Kidney epithelial cell (primary cell): ENCODE results near the gene APBA3. TPM values are rescaled to one million over a fixed set of nuclear protein-coding genes. Genes with fewer than 3 reads are reported as not detected.

Experiments
- DNase-seq: peaks from one replicate; pipeline ENCODE4 v3.0.0-alpha.2; 2010; ENCODE audit warnings: low read depth
- H3K27me3 ChIP-seq: 2 replicates; pipeline ENCODE4 v1.6.0; 2011; ENCODE audit warnings: low read length; ENCODE audit not compliant: control insufficient read depth, insufficient read depth
- H3K36me3 ChIP-seq: 2 replicates; pipeline ENCODE4 v1.5.1; 2011; ENCODE audit warnings: low read length; ENCODE audit not compliant: control insufficient read depth, insufficient read depth
- H3K4me3 ChIP-seq: 2 replicates; pipeline ENCODE4 v1.5.1; 2011; ENCODE audit warnings: low read depth, mild to moderate bottlenecking, control low read depth, low read length
- total RNA-seq: library from RNA; depleted of rRNA; stranded (reverse); fragments of >200 nt; gene quantifications from 2 replicates; pipeline ENCODE4 v1.2.3, GENCODE V29; 2015
- TF ChIP-seq, protein P1 (sequence below): IDR thresholded peaks from 2 replicates; pipeline ENCODE4 v1.5.1; 2011; ENCODE audit warnings: mild to moderate bottlenecking, moderate library complexity, low read length, control low read depth, inconsistent platforms; ENCODE audit not compliant: insufficient read depth, poor library complexity, severe bottlenecking

Gene APBA3
- total RNA-seq, 1 donor from 2014 or later: 39.7 TPM

DNA sequence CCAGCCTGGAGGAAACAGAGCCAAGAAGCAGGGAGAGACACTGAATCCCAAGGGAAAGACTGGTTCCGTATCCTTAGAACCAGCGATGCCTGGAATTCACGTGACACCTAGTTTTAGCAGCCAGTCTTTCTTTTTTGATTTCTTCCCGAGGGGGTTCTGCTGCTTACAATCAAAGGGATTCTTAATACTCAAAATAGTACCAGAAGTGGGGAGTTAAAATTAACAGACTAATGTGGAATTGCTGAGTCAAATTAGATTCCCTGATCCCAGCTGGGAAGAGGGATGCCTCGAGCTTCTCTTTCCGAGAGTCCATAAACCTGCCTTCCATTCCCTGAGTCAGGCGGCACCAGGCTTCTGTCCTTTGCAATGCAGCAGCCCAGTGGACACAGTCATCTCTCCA is 29.4 kb upstream of the APBA3 start:
- peaks cover 8% of the 10 kb centered on the region for H3K27me3 ChIP-seq
- DNase-seq: no peak
- no peaks in the 10 kb centered on the region for H3K36me3 ChIP-seq
- no peak overlapping the region for H3K4me3 ChIP-seq
- TF ChIP-seq, protein P1, sequence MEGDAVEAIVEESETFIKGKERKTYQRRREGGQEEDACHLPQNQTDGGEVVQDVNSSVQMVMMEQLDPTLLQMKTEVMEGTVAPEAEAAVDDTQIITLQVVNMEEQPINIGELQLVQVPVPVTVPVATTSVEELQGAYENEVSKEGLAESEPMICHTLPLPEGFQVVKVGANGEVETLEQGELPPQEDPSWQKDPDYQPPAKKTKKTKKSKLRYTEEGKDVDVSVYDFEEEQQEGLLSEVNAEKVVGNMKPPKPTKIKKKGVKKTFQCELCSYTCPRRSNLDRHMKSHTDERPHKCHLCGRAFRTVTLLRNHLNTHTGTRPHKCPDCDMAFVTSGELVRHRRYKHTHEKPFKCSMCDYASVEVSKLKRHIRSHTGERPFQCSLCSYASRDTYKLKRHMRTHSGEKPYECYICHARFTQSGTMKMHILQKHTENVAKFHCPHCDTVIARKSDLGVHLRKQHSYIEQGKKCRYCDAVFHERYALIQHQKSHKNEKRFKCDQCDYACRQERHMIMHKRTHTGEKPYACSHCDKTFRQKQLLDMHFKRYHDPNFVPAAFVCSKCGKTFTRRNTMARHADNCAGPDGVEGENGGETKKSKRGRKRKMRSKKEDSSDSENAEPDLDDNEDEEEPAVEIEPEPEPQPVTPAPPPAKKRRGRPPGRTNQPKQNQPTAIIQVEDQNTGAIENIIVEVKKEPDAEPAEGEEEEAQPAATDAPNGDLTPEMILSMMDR: no peak

DNA sequence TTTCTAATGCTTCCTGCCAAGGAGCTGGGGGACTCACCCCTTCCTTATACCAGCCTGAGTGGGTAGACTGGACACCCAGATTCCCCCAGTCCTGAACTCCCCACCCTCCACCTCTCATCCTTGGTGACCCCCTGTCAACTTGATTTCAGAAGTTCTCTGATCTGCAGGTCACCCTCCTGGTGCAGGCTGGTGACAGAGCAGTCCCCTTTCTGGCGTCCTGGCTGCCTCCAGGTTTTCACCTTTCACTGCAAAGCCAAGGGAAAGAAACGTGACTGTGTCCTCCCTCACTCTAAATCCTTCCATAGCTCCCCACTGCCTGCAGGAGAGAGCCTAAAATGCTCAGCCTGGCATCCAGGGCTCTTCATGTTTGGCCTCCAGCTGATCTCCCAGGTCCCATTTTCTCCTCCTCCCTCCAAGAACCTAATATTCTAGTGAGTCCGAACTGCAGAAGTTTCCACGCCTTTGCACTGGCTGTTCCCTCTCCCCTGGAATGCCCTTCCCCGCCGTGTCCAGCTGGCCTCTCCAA is 28.8 kb upstream of the APBA3 start:
- no peak for DNase-seq
- no peak overlapping the region for H3K4me3 ChIP-seq
- TF ChIP-seq, protein P1: no peak
- peaks cover 15% of the 10 kb centered on the region for H3K27me3 ChIP-seq
- no peaks in the 10 kb centered on the region for H3K36me3 ChIP-seq

DNA sequence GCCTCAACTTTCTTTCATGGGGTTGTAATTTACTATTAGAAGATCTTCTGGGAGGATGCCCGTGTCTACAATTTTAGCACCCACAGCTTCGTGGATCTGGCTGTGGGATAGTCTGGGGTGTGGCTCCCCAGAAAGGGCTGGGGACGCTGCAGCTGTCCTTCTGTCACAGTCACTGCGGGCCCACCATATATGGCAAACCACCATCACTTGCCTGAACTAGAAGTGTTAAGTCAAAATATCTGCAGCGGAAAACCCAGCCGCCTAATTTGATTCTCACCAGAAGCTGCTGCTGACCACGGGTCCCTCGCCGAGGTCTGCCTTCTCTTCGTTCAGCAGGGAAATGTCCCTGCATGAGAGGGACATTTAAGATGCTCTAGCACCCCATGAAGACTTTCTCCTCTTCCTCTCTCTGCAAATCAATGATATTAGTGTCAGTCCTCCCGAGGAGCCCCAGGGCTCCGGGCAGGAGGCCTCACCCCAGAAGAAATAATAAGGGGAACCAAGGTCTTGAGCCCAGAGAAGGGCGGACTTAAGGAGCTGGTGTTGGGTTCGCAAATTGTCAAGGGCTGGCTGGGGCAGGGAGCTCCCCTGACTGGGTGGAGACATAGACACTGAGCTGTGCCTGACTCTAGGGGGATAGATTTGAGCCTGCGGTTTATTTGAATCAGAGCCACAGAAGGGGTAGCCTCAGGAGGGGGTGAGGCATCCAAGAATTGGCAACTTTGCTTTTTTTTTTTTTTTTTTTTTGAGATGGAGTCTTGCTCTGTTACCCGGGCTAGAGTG is 27.7 kb upstream of the APBA3 start:
- H3K27me3 ChIP-seq: peaks cover 26% of the 10 kb centered on the region
- DNase-seq: no peak
- TF ChIP-seq, protein P1: no peak
- H3K36me3 ChIP-seq: no peaks in the 10 kb centered on the region
- no peak overlapping the region for H3K4me3 ChIP-seq

DNA sequence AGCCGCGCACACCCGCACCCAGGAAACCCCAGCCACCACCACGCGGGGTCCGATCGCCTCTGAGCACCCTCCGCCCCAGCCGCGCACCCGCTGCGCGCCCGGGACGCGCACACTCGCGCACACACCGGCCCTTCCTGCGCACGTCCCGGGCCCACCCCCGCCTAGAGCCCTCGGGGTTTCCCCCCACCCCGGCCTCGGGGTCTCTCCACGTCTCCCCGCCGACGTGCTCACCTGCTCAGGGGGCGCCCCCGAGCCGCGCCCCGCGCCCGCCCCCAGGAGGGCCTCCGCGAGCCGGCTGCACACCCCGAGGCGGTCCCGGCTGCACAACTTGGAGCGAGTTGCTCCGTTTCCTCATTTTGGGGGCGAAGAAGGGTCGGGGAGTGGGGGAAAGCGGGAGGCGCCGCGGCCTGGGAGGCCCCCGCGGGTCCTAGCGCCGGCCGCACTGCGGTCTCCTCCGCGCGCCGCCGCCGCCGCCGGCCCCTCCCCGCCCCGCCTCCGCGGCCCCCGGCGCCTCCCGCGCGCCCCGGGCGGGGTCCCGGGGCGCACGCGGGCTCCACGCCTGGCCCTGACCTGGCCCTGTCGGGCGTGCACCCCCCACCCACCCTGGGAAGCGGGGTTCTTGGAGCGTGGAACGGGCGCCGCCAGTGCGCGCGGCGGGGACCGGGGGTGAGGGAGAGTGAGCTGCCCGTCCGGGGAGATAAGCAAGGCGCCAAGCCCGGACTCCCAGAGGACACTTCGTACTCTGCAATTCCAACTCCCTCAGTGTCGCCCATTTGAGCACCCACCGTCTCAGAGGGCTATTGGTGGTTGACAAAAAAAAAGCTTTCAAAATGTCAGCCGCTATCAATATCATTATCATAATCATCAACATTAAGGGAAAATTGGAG is 24.7 kb upstream of the APBA3 start, which contains the start of gene MATK:
Gene MATK (minus strand): TSS at position 444 of the 887 bp plus-strand sequence. CDS start 1,246 bp downstream, outside the sequence.
- no peak for DNase-seq
- H3K27me3 ChIP-seq: peaks cover 31% of the 10 kb centered on the region
- H3K36me3 ChIP-seq: no peaks in the 10 kb centered on the region
- no peak within 1 kb of the TSS for H3K4me3 ChIP-seq
- TF ChIP-seq, protein P1: no peak

DNA sequence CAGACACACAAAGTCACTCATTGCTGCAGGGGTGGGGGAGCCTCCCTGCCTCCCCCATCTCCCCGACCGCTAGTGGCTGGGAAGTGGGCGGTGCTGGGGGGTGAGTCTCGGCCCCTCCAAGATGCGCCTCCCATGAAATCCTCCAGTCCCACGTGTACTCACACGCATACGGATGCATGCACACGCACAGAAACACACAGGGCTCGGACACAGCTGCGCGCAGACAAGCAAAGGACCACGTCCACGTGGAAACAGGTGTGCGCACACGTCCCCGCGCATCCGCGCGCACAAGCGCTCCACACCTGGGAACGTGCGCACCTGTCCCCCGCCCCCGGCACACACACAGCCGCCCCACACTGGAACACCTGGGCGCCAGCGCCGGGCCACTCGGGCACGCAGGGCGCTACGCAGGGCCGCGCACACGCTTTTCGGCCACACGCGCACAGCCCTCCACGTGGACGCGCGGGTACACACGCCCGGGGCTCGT is 24.0 kb upstream of the APBA3 start:
- DNase-seq: no peak
- Histone ChIP-seq H3K4me3 (no peak overlapping the region), H3K27me3 (peaks cover 31% of the 10 kb centered on the region), H3K36me3 (no peaks in the 10 kb centered on the region)
- TF ChIP-seq, protein P1: no peak
